Activated naive CD4-positive, alpha-beta T cell treated with anti-CD3 and anti-CD28 coated beads for 36 hours (primary cell): ENCODE measurements around the gene PSMC2. TPM values are rescaled to one million over a fixed set of nuclear protein-coding genes. Genes with fewer than 3 reads are reported as not detected.
"Not testable (repeated sequence)": the region's sequence is repeated elsewhere in the genome, so short reads cannot be mapped to it uniquely, and the experiment has no call there.

Experiments
- CTCF ChIA-PET: fragments of 350-600 bp; sonication (Branson Sonifier 250); formaldehyde crosslinking; loops from one replicate; lab custom pipeline; 2021; ENCODE audit warnings: antibody characterized with exemption; lab: Charles Lee
- DNase-seq: peaks from one replicate; pipeline ENCODE4 v3.0.0-alpha.2; 2020
- H3K27ac Mint-ChIP-seq: one replicate; pipeline ENCODE4 v1.8.0; 2021; ENCODE audit warnings: mild to moderate bottlenecking, mixed read lengths
- H3K27me3 Mint-ChIP-seq: one replicate; pipeline ENCODE4 v1.8.0; 2021; ENCODE audit warnings: low read depth, mixed read lengths
- H3K36me3 Mint-ChIP-seq: one replicate; pipeline ENCODE4 v1.8.0; 2021; ENCODE audit warnings: low read depth, mixed read lengths
- H3K4me1 Mint-ChIP-seq: one replicate; pipeline ENCODE4 v1.8.0; 2021; ENCODE audit warnings: low read depth, mixed read lengths
- H3K4me3 Mint-ChIP-seq: one replicate; pipeline ENCODE4 v1.8.0; 2021; ENCODE audit warnings: mild to moderate bottlenecking, moderate library complexity, mixed read lengths
- H3K9me3 Mint-ChIP-seq: one replicate; pipeline ENCODE4 v1.8.0; 2021; ENCODE audit warnings: mixed read lengths
- intact Hi-C: fragments of 100-400 bp; cut with micrococcal nuclease; formaldehyde crosslinking; loops from one replicate; pipeline ENCODE4 v1.15.1; 2023
- total RNA-seq, 2 experiments: library from RNA; stranded (reverse); gene quantifications; one replicate each; pipeline ENCODE4 v1.2.3, GENCODE V29; 2021

Gene PSMC2
- total RNA-seq, 2 experiments from 2014 or later: 119 to 120 TPM

GRCh38 chr7:103381280-103382031 is 34.0 kb downstream of the PSMC2 start:
- Mint-ChIP-seq H3K27me3 (peaks cover 2% of the 10 kb centered on the region), H3K36me3 (no peaks in the 10 kb centered on the region), H3K9me3 (no peaks in the 10 kb centered on the region), H3K4me1 (no peaks in the 10 kb centered on the region), H3K27ac (no peak overlapping the region), H3K4me3 (no peak overlapping the region)
- intact Hi-C loops: no loop called here
- CTCF ChIA-PET: no interaction called here
- no peak for DNase-seq

- Mint-ChIP-seq H3K4me1 (no peaks in the 10 kb centered on the region), H3K4me3 (no peak overlapping the region), H3K9me3 (no peaks in the 10 kb centered on the region), H3K27ac (no peak overlapping the region), H3K36me3 (no peaks in the 10 kb centered on the region), H3K27me3 (peaks cover 2% of the 10 kb centered on the region)
- no peak for DNase-seq
- CTCF ChIA-PET: no interaction called here
- intact Hi-C loops: no loop called here
Measured at GRCh38 chr7:103382032-103382402, 34.6 kb downstream of the PSMC2 start.

GRCh38 chr7:103387242-103387641 is 39.8 kb downstream of the PSMC2 start:
- Mint-ChIP-seq H3K27me3 (peaks cover 2% of the 10 kb centered on the region), H3K9me3 (no peaks in the 10 kb centered on the region), H3K27ac (no peak overlapping the region), H3K4me3 (no peak overlapping the region), H3K4me1 (no peaks in the 10 kb centered on the region), H3K36me3 (no peaks in the 10 kb centered on the region)
- CTCF ChIA-PET: no interaction called here
- intact Hi-C loops: no loop called here
- no peak for DNase-seq

GRCh38 chr7:103388469-103389140 is 41.2 kb downstream of the PSMC2 start:
- Mint-ChIP-seq H3K9me3 (no peaks in the 10 kb centered on the region), H3K36me3 (no peaks in the 10 kb centered on the region), H3K4me1 (no peaks in the 10 kb centered on the region), H3K4me3 (no peak overlapping the region), H3K27me3 (peaks cover 2% of the 10 kb centered on the region), H3K27ac (no peak overlapping the region)
- CTCF ChIA-PET: interaction anchor here (0.6 kb wide), 1 partner anchor 804 kb away, joined by 3 read pairs; no protein-coding TSS in a partner anchor
- no peak for DNase-seq
- intact Hi-C loops: no loop called here

- Mint-ChIP-seq H3K4me1 (no peaks in the 10 kb centered on the region), H3K36me3 (no peaks in the 10 kb centered on the region), H3K9me3 (no peaks in the 10 kb centered on the region), H3K4me3 (no peak overlapping the region), H3K27ac (no peak overlapping the region), H3K27me3 (peaks cover 2% of the 10 kb centered on the region)
- CTCF ChIA-PET: no interaction called here
- intact Hi-C loops: no loop called here
- no peak for DNase-seq
Measured at GRCh38 chr7:103389263-103389662, 41.8 kb downstream of the PSMC2 start.

- no peak overlapping the region for H3K4me3 Mint-ChIP-seq
- CTCF ChIA-PET: no interaction called here
- intact Hi-C loops: no loop called here
Measured at GRCh38 chr7:103391150-103391549, 43.7 kb downstream of the PSMC2 start.

GRCh38 chr7:103391976-103392375 is 44.5 kb downstream of the PSMC2 start:
- no peak overlapping the region for H3K4me3 Mint-ChIP-seq
- no peaks in the 10 kb centered on the region for H3K36me3 Mint-ChIP-seq
- no peaks in the 10 kb centered on the region for H3K4me1 Mint-ChIP-seq
- CTCF ChIA-PET: interaction anchor here (0.6 kb wide), 1 partner anchor 126 kb away, joined by 5 read pairs; no protein-coding TSS in a partner anchor
- H3K27me3 Mint-ChIP-seq: no peaks in the 10 kb centered on the region
- H3K27ac Mint-ChIP-seq: no peak overlapping the region
- DNase-seq: no peak
- H3K9me3 Mint-ChIP-seq: no peaks in the 10 kb centered on the region
- intact Hi-C loops: no loop called here

More at GRCh38 chr7:103391150-103391549, 43.7 kb downstream of the PSMC2 start:
- Mint-ChIP-seq H3K4me1 (no peaks in the 10 kb centered on the region), H3K9me3 (no peaks in the 10 kb centered on the region), H3K27me3 (no peaks in the 10 kb centered on the region), H3K36me3 (no peaks in the 10 kb centered on the region), H3K27ac (no peak overlapping the region)
- DNase-seq: no peak

GRCh38 chr7:103394566-103394965 is 47.1 kb downstream of the PSMC2 start:
- Mint-ChIP-seq H3K9me3 (no peaks in the 10 kb centered on the region), H3K36me3 (no peaks in the 10 kb centered on the region), H3K4me3 (no peak overlapping the region), H3K27me3 (no peaks in the 10 kb centered on the region), H3K4me1 (no peaks in the 10 kb centered on the region), H3K27ac (no peak overlapping the region)
- DNase-seq: no peak
- CTCF ChIA-PET: interaction anchor here (0.6 to 1.7 kb wide), 2 partner anchors 12 to 27 kb away, joined by 3 to 5 read pairs; no protein-coding TSS in a partner anchor
- intact Hi-C loops: no loop called here

- DNase-seq: no peak
- peaks cover 2% of the 10 kb centered on the region for H3K9me3 Mint-ChIP-seq
- peaks cover under 1% of the 10 kb centered on the region for H3K27me3 Mint-ChIP-seq
- no peak overlapping the region for H3K27ac Mint-ChIP-seq
- H3K4me1 Mint-ChIP-seq: no peaks in the 10 kb centered on the region
- CTCF ChIA-PET: no interaction called here
- no peak overlapping the region for H3K4me3 Mint-ChIP-seq
- intact Hi-C loops: no loop called here
- no peaks in the 10 kb centered on the region for H3K36me3 Mint-ChIP-seq
Measured at GRCh38 chr7:103395071-103395470, 47.6 kb downstream of the PSMC2 start.

- Mint-ChIP-seq H3K36me3 (no peaks in the 10 kb centered on the region), H3K4me1 (no peaks in the 10 kb centered on the region), H3K9me3 (peaks cover 3% of the 10 kb centered on the region), H3K27ac (no peak overlapping the region), H3K4me3 (no peak overlapping the region), H3K27me3 (peaks cover 2% of the 10 kb centered on the region)
- DNase-seq: no peak
- CTCF ChIA-PET: no interaction called here
- intact Hi-C loops: no loop called here
Measured at GRCh38 chr7:103396471-103396870, 49.0 kb downstream of the PSMC2 start.

GRCh38 chr7:103398483-103399127 is 51.2 kb downstream of the PSMC2 start:
- DNase-seq: no peak
- Mint-ChIP-seq H3K4me1 (no peaks in the 10 kb centered on the region), H3K9me3 (peaks cover 3% of the 10 kb centered on the region), H3K4me3 (no peak overlapping the region), H3K27ac (no peak overlapping the region), H3K27me3 (peaks cover 4% of the 10 kb centered on the region), H3K36me3 (no peaks in the 10 kb centered on the region)
- intact Hi-C loops: no loop called here
- CTCF ChIA-PET: no interaction called here

- H3K27ac Mint-ChIP-seq, H3K9me3 Mint-ChIP-seq, DNase-seq, H3K27me3 Mint-ChIP-seq, H3K36me3 Mint-ChIP-seq, H3K4me1 Mint-ChIP-seq, H3K4me3 Mint-ChIP-seq, CTCF ChIA-PET: not testable (repeated sequence)
- intact Hi-C loops: loop anchor here (10.0 kb wide), 1 partner anchor 325 kb away; the partner anchor contains the start of genes ARMC10 and FBXL13
Measured at GRCh38 chr7:103399687-103400086, 52.2 kb downstream of the PSMC2 start.
